Astrocyte of the cerebellum (primary cell): Measurements from ENCODE around the gene PCDH17.

ENCODE experiments used
- DNase-seq: peaks from one replicate; pipeline ENCODE4 v3.0.0-alpha.2; 2011; ENCODE audit warnings: low read depth
- H3K4me3 ChIP-seq: 2 replicates; pipeline ENCODE4 v1.5.1; 2011; ENCODE audit warnings: mild to moderate bottlenecking, low read depth, low read length, moderate library complexity
- in situ Hi-C: cut with HindIII; loops from 2 replicates; pipeline ENCODE4 v1.10.0; 2017; ENCODE audit warnings: low sequenced_read_pairs
- TF ChIP-seq, protein P1 (sequence below): IDR thresholded peaks from 2 replicates; pipeline ENCODE4 v1.5.1; 2012; ENCODE audit warnings: low read length, low read depth, moderate library complexity, mild to moderate bottlenecking; ENCODE audit errors: missing control alignments

Gene PCDH17

GRCh38 chr13:57724486-57725272, 93.1 kb downstream of the PCDH17 start:
- H3K4me3 ChIP-seq, result no peak overlapping the region
- in situ Hi-C loops, result no loop called here
- no peak for DNase-seq
- TF ChIP-seq, protein P1, sequence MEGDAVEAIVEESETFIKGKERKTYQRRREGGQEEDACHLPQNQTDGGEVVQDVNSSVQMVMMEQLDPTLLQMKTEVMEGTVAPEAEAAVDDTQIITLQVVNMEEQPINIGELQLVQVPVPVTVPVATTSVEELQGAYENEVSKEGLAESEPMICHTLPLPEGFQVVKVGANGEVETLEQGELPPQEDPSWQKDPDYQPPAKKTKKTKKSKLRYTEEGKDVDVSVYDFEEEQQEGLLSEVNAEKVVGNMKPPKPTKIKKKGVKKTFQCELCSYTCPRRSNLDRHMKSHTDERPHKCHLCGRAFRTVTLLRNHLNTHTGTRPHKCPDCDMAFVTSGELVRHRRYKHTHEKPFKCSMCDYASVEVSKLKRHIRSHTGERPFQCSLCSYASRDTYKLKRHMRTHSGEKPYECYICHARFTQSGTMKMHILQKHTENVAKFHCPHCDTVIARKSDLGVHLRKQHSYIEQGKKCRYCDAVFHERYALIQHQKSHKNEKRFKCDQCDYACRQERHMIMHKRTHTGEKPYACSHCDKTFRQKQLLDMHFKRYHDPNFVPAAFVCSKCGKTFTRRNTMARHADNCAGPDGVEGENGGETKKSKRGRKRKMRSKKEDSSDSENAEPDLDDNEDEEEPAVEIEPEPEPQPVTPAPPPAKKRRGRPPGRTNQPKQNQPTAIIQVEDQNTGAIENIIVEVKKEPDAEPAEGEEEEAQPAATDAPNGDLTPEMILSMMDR, result no peak

GRCh38 chr13:57725480-57725879, 93.9 kb downstream of the PCDH17 start:
- DNase-seq, result no peak
- TF ChIP-seq, protein P1, result no peak
- in situ Hi-C loops, result no loop called here

GRCh38 chr13:57726981-57727380, 95.4 kb downstream of the PCDH17 start:
- no peak for DNase-seq
- in situ Hi-C loops, result no loop called here
- TF ChIP-seq, protein P1, result no peak
- H3K4me3 ChIP-seq, result no peak overlapping the region

More at GRCh38 chr13:57725480-57725879, 93.9 kb downstream of the PCDH17 start:
- H3K4me3 ChIP-seq, result no peak overlapping the region

GRCh38 chr13:57734306-57734705, 102.8 kb downstream of the PCDH17 start:
- H3K4me3 ChIP-seq, result no peak overlapping the region
- TF ChIP-seq, protein P1, result no peak
- in situ Hi-C loops, result no loop called here
- no peak for DNase-seq

DNA sequence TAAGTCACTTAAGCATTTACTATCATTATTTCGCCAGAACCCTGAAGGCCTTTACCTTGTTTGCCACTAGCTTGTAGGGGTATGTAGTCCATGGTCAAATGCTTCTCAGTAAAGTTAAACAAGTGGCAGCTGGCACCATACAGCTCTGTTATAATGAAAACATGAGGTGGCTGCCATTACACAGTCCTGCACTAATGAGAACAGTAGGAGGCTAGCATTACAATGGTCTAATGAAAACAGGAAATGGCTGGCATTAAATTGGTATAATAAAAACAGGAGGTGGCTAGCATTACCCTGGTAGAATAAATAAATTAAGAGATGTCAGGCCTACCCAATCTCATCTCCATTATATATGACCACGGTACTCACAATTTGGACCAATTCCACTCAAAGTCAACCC, 107.5 kb downstream of the PCDH17 start:
- H3K4me3 ChIP-seq, result no peak overlapping the region
- no peak for DNase-seq
- in situ Hi-C loops, result no loop called here
- TF ChIP-seq, protein P1, result no peak

DNA sequence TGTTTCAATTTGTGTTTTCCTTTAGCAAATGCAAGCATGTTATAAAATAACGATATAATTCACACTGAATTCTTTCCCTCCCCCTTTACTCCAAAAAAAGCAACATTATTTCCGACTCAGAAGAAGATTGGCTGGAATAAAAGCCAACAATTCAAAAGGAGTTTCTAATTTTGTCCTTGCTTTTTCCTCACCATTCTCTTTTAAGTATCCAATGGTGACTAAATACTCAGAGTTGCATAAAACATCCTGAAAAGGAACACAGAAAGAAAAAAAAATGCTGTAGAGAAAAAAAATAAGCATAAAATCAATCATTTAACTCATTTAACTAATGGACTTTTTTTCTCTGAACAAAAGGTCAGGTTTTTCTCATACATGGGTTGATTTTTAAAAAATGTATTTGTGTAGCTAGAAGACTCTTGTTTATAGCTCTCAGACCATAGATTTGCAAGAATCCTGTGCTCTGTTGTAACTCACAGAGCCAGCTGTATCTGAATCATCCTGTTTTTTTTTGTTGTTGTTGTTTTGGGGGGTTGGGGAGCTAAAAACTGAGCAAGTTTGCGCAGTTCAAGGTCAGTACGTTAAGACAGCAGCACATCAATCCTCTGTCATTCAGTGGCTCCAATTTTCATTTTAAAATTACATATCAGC, 108.1 kb downstream of the PCDH17 start:
- in situ Hi-C loops, result no loop called here
- no peak for DNase-seq
- TF ChIP-seq, protein P1, result no peak

More for the DNA sequence above, 108.1 kb downstream of the PCDH17 start:
- no peak overlapping the region for H3K4me3 ChIP-seq
